Pancreas (tissue), 10 donors: Measurements from ENCODE around the gene USP33. TPM values are rescaled to one million over a fixed set of nuclear protein-coding genes. Genes with fewer than 3 reads are reported as not detected.

Source experiments
- ATAC-seq, 4 donors: fragments of 200-7000 bp; cut with Tn5 transposase; one replicate each; pipeline versions ENCODE4 v1.8.0 to v1.9.1; 2020; ENCODE audit warnings: mild to moderate bottlenecking in 4 of 4, moderate library complexity in 4 of 4
- DNase-seq, 6 donors: peaks; one replicate each; pipeline ENCODE4 v3.0.0-alpha.2; 2020
- FAIRE-seq: peaks from 2 replicates; lab custom pipeline; 2012; peaks lifted over from hg19 to GRCh38; lab: Jason Lieb, UNC
- H3K27ac ChIP-seq, 4 donors: fragments of 200-600 bp; sonication (generic); 1 replicate in 3 of 4; 2 replicates in 1 of 4; pipeline versions ENCODE4 v1.5.0 to v1.8.0; 2020
- H3K27me3 ChIP-seq, 4 donors: fragments of 200-600 bp; one replicate each; pipeline ENCODE4 v1.8.0; 2021
- H3K36me3 ChIP-seq, 3 donors: fragments of 200-600 bp; sonication (generic) in 1 of 3; one replicate each; pipeline versions ENCODE4 v1.5.0 to v1.8.0; 2020 to 2021
- H3K4me1 ChIP-seq, 3 donors: fragments of 200-600 bp; one replicate each; pipeline ENCODE4 v1.8.0; 2021
- H3K4me3 ChIP-seq, 4 donors: fragments of 200-600 bp; sonication (generic) in 2 of 4; one replicate each; pipeline versions ENCODE4 v1.5.0 to v1.8.0; 2020 to 2021
- H3K9me3 ChIP-seq, 4 donors: fragments of 200-600 bp; one replicate each; pipeline ENCODE4 v1.8.0; 2021
- CTCF ChIP-seq, 4 donors: fragments of 200-600 bp; sonication (generic) in 3 of 4; IDR thresholded peaks; one replicate each; pipeline versions ENCODE4 v1.5.0 to v1.8.0; 2021; ENCODE audit warnings: antibody characterized with exemption in 4 of 4
- WGBS, 2 donors: extraction: QIAGEN DNeasy Blood & Tissue Kit; methylation state at CpG; one replicate each; pipeline ENCODE4 v1.1.7; 2013; 5-methylcytosine and 5-hydroxymethylcytosine counted together
- intact Hi-C, 3 donors: fragments of 100-400 bp; cut with DNase I; formaldehyde crosslinking; loops; one replicate each; pipeline versions ENCODE4 v1.11.1 to v1.14.2; 2022
- polyA plus RNA-seq, 2 donors: library from polyadenylated mRNA; stranded (reverse); fragments of 200-250 nt; gene quantifications; one replicate each; pipeline ENCODE4 v1.2.3, GENCODE V29; 2013
- total RNA-seq, 6 donors: library from RNA; stranded (reverse); fragmentation: NEBNext Ultra II Directional in 4 of 6; extraction: Animal tissue kit (Norgen Biotek cat#: 25700) in 4 of 6; gene quantifications; one replicate each; pipeline versions ENCODE4 v1.2.1 to v1.2.4, GENCODE V29; 2021 to 2023
- donor health status: healthy with polysubstance abuse.
- donor health status: DM: no; HTN: no; CAD: no; lungs with moderate emphysema.
- donor health status: DM: no; HTN: no; CAD: no.
- donor health status: control.
- donor health status: control.
- donor health status: Bipolar disorder and iron deficiency.
- donor health status: DM: yes; HTN: yes; CAD: no.
- donor health status: DM: no; HTN: no; CAD: no.
- donor health status: DM: no; HTN: no; CAD: no.
- donor health status: DM: yes; HTN: yes; CAD: no.

The USP33 gene
- total and polyA plus RNA-seq, 8 donors, result 13.7 to 35.5 (median 22.0) TPM

GRCh38 chr1:77668924-77669449 lies 90.7 kb downstream of the USP33 start:
- no peak overlapping the region for H3K27ac ChIP-seq
- H3K36me3 ChIP-seq, result no peaks in the 10 kb centered on the region
- no peak overlapping the region for H3K4me3 ChIP-seq
- FAIRE-seq, result no peak
- intact Hi-C loops, result no loop called here
- H3K9me3 ChIP-seq, result no peaks in the 10 kb centered on the region
- 21 to 24% methylated on average over 1 of the region's 1 CpG for whole genome bisulfite sequencing, 2 donors
- ATAC-seq, result no peak
- H3K27me3 ChIP-seq, result no peaks in the 10 kb centered on the region
- no peak for TF ChIP-seq CTCF (IDR thresholded peaks at IDR 0.05)
- no peak for DNase-seq
- peaks cover 10 to 29% (median 26%) of the 10 kb centered on the region in 3 donors for H3K4me1 ChIP-seq

GRCh38 chr1:77664939-77665516 lies 94.6 kb downstream of the USP33 start:
- Histone ChIP-seq H3K27ac (no peak overlapping the region), H3K4me1 (peaks cover 10 to 29% (median 28%) of the 10 kb centered on the region in 3 donors), H3K4me3 (no peak overlapping the region), H3K27me3 (no peaks in the 10 kb centered on the region), H3K36me3 (no peaks in the 10 kb centered on the region), H3K9me3 (no peaks in the 10 kb centered on the region)
- FAIRE-seq, result no peak
- DNase-seq, result no peak
- WGBS, 2 donors, result 57 to 68% methylated on average over 3 of the region's 3 CpGs
- TF ChIP-seq CTCF (IDR thresholded peaks at IDR 0.05), result no peak
- intact Hi-C loops, result no loop called here
- ATAC-seq, result no peak

- H3K9me3 ChIP-seq, result no peaks in the 10 kb centered on the region
- intact Hi-C loops, result no loop called here
- H3K27ac ChIP-seq, result no peak overlapping the region
- peaks cover 9 to 17% (median 10%) of the 10 kb centered on the region in 3 donors for H3K4me1 ChIP-seq
- H3K4me3 ChIP-seq, result no peak overlapping the region
- no peaks in the 10 kb centered on the region for H3K36me3 ChIP-seq
- 74 to 76% methylated on average over 4 of the region's 4 CpGs for WGBS, 2 donors
- FAIRE-seq, result no peak
- no peak for DNase-seq
- H3K27me3 ChIP-seq, result no peaks in the 10 kb centered on the region
- ATAC-seq, result no peak
- no peak for TF ChIP-seq CTCF (IDR thresholded peaks at IDR 0.05)
Observed at GRCh38 chr1:77661696-77662095, 98.0 kb downstream of the USP33 start.

GRCh38 chr1:77659879-77660593 lies 99.6 kb downstream of the USP33 start:
- 98% methylated on average over 4 of the region's 4 CpGs for WGBS, 2 donors
- intact Hi-C loops, result no loop called here
- no peaks in the 10 kb centered on the region for H3K9me3 ChIP-seq
- H3K4me3 ChIP-seq, result no peak overlapping the region
- no peak for ATAC-seq
- no peaks in the 10 kb centered on the region for H3K27me3 ChIP-seq
- DNase-seq, result no peak
- no peak for FAIRE-seq
- H3K4me1 ChIP-seq, result peaks cover 13 to 30% (median 19%) of the 10 kb centered on the region in 3 donors
- no peaks in the 10 kb centered on the region for H3K36me3 ChIP-seq
- no peak for TF ChIP-seq CTCF (IDR thresholded peaks at IDR 0.05)
- no peak overlapping the region for H3K27ac ChIP-seq

GRCh38 chr1:77658271-77658670 lies 101.4 kb downstream of the USP33 start:
- Histone ChIP-seq H3K4me1 (peaks cover 8 to 18% (median 12%) of the 10 kb centered on the region in 3 donors), H3K27ac (no peak overlapping the region), H3K9me3 (no peaks in the 10 kb centered on the region), H3K36me3 (no peaks in the 10 kb centered on the region), H3K27me3 (no peaks in the 10 kb centered on the region), H3K4me3 (no peak overlapping the region)
- no peak for DNase-seq
- no peak for FAIRE-seq
- intact Hi-C loops, result no loop called here
- WGBS, 2 donors, result 95 to 97% methylated on average over 6 of the region's 6 CpGs
- no peak for ATAC-seq
- TF ChIP-seq CTCF (IDR thresholded peaks at IDR 0.05), result no peak
